HG02759 (cell line): ENCODE data around the gene PLAGL2.
A peak's percentile ranks its signal among the peaks of the same experiment; 100 is the strongest.

Experiments used
- ATAC-seq: cut with Tn5 transposase; IDR thresholded peaks from one replicate; pipeline ENCODE4 v1.9.1; 2021; ENCODE audit warnings: mild to moderate bottlenecking, moderate library complexity; ENCODE audit not compliant: unreplicated experiment

PLAGL2 gene

DNA sequence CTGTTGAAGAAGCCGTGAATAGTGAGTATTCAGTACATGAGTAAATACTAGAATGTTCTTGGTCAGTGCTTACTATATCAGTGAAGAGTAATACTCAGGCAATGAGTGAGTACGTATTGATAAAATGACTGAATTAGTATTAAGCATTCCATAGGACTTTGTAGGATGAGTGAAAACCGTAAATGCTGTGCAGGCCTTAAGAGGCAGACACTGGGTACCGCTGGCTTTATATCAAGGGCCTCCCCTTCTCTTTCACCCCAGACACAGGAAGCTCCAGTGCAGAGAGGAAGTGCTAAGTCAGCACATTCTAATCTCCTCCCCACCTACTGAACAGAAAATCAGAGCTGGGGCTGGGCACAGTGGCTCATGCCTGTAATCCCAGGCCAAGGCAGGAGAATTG, 24.3 kb upstream of the PLAGL2 start:
- ATAC-seq = no peak

DNA sequence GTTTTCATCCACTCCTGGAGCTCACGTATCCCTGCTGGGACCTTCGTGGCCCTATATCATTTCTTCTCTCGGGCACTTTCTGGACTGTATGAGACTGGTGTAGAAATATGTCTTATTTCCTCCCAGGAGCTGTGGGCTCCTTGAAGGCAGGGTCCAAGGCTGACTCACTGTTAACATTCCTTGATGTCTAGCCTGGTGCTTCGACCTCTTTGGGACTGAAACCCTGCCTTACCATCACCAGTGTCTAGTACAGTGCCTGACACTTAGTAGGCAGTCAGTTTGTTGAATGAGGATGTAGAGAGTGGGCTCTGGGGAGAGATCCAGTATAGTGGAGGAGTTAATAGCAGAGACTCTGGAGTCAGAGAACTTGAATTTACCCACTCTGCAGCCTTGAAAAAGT, 23.7 kb upstream of the PLAGL2 start:
- no peak for ATAC-seq

DNA sequence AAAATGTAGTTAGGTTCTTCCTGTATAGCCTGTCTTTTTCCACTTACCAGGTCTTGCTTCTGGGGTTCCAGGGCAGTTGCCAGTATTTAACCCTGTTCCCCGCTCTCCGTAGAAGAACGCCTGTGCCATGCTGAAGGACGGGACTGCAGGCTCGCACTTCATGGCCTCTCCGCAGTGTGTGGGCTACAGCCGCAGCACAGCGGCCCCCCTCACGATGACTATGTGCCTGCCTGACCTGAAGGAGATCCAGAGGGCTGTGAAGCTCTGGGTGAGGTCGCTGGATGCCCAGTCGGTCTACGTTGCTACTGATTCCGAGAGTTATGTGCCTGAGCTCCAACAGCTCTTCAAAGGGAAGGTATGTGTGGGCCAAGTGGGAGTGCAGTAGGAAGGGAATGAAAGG, 23.2 kb upstream of the PLAGL2 start:
- ATAC-seq = no peak

DNA sequence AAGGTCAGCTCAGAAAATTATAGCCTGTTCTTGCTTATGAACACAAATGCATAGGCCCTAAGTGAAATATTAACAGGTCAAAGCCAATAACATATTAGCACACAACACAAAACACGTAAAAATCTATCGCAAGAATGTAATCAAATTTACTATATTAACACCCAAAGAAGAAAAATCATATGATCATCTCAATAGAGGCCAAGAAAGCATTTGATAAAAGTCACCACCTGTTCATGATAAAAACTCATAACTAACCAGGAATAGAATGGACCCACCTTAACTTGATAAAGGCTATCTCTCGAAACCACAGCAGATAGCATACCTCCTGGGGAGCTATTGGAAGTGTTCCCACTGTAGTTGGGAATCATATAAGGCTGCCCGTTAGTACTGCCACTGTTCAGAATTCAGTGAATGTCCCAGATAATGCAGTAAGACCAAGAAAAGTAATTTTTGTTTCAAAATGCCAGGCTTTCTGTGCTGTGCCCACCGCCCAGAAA, 21.8 kb upstream of the PLAGL2 start:
- ATAC-seq = no peak

DNA sequence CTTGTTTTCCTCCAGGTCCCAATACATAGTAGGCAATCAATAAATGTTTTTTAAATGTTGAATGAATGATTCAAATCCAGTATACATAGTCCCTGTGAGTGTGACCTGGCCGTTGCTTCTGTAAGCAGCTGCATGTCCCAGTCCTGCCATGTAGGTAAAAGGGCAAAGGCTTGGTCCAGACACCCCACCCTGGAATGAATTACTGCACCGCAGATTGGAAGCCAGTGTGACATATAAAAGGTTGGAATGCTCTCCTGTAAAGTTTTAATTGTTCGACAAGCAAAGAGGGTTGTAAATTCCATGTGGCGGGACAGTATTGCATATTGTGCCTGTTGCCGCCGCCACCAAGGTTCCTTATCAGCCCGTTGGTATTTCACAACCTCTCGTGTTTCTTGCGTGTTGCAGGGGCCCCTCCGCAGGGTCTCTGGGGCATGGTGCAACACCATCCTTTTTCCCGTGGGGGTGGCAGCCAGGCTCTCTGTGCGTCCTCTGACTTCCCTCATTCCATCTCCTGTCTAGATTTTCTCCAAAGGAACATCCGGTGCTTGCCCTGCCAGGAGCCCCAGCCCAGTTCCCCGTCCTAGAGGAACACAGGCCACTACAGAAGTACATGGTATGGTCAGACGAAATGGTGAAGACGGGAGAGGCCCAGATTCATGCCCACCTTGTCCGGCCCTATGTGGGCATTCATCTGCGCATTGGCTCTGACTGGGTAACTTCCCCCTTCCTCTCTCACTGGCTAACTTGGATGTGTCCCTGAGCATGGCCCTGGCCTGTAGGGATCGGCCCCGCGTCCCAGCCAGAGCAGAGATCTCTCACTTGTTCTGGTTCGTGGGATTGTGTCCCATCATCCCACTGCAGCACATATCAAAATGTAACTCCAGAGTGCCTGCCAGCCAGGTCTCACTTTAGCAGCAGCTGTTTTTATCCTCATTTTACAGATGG, 20.5 kb upstream of the PLAGL2 start:
- ATAC-seq = no peak

DNA sequence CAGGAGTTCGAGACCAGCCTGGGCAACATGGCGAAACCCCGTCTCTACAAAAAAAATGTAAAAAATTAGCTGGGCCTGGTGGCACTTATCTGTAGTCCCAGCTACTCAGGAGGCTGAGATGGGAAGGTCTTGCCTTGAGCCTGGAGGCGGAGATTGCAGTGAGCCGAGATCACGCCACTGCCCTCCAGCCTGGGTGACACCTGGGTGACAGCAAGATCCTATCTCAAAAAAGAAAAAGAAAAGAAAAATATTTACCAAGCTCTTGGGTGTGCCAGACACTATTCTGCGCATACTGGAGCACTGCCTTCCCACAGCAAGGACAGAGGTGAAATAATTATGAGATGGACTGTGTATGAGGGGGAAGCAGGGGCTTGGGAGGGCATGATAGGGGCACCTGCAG, 19.8 kb upstream of the PLAGL2 start:
- no peak for ATAC-seq

DNA sequence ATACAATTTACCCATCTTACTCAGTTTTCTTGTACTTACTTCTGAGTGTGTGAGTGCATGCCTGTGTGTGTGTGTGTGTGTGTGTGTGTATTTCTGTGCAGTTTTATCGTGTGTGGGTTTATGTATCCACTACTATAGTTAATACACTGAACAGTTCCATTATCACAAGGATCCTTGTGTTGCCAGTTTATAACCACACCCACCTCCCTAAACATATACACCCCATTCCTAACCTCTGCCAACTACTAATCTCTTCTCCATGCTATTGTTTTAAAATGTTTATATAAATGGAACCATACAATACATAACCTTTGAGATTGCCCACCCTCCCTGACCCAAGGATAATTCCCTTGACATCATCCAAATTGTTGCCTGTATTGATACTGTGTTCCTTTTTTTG, 18.8 kb upstream of the PLAGL2 start:
- no peak for ATAC-seq

DNA sequence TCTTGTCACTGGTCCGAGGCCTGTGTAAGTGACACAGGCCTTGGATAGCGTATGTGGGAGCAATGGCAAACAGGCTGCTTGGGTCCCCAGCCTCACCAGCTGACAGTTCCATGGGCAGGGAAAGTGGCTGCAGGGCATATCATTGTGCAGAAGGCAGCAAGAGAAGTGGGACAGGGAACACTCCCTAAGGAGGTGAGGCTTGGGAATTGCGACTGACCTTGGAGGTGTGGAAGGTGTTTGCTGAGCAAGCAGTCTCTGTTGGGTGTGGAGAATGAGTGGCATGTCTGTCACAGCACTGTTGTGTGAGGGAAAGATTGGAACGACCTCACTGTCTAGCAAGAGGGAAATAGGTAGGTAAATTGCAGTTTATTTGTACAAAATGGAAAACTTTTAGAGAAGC, 16.9 kb upstream of the PLAGL2 start:
- no peak for ATAC-seq

DNA sequence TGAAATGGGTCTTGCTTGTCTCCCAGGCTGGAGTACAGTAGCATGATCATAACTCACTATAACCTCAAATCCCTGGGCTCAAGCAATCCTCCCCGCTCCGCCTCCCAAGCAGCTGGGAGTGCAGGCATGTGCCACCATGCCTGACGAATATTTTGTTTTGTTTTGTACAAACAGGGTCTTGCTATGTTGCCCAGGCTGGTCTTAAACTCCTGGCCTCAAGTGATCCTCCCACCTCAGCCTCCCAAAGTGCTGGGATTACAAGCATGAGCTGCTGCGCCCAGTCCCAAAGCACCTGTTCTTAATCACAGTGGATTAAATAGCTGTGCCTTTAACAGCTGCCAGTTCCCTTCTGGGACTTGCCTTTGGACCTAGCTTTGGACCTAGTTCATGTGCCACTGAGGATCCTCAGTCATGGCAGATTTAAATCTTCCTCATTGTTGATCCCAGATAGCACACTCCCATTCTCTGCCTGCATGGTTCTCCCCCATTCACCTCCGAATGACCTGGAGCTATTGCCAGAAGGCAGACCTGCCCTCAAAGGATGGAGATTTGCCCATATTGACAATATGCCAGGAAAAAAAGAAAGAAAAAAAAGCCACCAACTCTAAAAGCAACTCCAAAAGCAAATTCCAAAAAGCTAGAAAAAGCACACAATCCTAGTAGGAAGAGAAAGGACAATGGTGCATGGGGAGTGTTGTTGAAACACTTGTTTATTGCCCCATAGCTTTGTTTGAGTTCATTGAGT, 10.8 kb upstream of the PLAGL2 start:
- ATAC-seq = no peak

DNA sequence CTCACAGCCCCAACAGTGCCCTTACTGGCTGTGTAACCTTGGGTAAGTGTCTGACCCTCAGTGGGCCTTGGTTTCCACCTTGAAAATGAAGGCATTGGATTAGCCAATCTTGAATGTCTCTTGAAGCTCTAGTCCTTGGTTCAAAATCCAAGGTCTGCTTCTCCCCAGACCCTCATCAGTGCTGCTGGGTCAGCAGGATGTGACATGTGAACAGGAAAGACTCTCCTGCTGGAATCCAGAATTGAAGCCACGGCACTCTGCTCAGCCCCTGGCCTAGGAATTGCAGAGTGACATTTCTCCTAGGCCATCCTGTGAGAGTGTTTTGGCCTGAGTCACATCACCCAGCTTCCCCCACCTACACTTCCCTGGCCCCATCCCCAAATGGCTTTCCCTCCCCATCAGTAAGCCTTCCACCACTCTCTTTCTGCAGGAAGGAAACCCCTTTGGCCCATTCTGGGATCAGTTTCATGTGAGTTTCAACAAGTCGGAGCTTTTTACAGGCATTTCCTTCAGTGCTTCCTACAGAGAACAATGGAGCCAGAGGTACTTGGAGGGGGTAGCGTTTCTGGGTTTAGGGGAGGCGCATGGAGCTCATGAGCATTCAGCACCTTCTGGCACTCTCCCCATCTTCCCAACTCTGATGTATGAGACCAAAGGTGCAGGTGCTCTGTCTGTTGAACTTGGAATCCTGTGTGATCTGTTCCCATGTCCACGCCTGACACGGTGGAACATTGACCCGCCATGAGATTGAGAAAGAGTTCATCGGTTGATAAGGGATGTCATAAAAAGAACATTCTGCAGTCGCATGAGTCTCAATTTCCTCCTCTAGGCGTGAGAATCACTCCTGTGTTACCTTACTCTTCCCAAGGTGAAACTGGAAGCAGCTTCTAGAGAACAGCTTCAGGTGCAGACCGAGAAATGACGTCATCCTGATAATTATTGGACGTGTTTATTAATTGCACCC, 8.9 kb upstream of the PLAGL2 start:
- no peak for ATAC-seq

DNA sequence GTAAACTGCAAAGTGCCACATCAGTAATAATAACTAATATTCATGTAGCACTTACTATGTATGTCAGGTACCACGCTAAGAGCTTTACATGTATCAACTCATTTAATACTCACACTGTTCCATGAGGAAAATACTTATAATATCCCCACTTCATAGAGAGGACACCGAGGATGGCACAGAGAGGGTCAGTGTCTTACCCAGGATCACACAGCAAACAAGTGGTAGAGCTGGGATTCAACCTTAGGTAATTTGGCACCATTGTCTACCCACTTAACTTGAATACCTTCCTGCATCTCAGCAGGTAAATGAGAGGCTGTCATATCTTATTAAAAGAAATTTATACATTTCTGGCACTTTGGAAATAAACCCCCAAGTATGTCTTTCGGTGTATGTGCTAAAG, 8.2 kb upstream of the PLAGL2 start:
- no peak for ATAC-seq

DNA sequence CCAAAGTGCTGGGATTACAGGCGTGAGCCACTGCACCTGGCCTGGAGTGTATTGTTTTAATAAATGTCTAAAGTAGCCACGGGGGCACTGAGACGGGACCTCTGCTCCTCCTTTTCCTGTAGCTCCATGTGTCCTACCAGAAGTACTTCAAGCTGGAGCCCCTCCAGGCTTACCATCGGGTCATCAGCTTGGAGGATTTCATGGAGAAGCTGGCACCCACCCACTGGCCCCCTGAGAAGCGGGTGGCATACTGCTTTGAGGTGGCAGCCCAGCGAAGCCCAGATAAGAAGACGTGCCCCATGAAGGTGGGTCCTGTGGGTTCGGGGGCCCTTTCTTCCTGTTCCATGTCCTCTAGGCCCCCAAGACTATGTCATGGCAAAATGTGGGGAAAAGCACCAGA, 7.6 kb upstream of the PLAGL2 start:
- no peak for ATAC-seq

DNA sequence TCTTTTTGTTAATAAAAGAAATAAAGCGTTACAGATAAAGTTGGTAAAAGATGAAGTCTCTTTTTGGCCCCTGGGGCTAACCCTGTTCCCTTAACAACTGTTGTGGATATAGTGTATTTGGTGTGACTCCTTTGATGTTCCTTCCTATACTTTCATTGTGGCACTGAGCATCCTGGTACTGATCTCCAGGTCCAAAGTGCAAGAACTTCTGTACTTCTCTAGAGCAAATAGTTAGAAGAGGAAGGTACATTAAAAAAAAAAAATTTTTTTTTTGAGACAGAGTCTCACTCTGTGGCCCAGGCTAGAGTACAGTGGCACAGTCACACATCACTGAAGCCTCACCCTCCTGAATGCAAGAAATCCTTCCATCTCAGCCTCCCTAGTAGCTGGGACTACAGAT, 6.3 kb upstream of the PLAGL2 start:
- no peak for ATAC-seq

DNA sequence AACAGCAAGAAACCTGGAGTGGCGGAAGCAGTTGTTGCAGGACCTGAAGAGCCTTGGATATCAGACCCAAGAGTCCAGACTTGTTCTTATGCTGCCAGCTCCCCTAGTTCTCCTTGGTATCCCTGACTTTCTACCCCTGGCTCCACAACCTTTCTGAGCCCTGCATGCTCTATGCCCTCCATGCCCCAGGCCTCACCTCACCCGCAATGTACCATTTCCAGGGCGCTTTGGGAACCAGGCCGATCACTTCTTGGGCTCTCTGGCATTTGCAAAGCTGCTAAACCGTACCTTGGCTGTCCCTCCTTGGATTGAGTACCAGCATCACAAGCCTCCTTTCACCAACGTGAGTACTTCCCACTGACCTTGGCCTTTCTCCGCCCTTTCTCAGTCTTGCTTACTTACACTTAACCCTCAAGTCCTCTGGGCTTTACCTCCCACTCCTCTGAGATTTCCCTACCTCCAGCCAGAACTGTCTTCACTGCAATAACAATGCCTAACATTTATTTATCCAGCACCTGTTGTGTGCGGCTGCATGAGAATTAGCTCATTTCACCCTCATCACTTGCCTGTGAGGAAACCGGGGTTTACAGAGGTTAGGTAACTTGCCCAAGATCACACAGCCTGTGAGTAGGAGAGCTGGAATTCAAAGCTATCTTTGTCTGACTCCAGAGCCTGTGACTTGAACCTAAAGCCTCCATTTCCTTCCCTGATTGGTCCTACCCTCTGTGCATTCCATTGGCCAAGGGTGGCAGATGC, 2.5 kb upstream of the PLAGL2 start:
- ATAC-seq = no peak

DNA sequence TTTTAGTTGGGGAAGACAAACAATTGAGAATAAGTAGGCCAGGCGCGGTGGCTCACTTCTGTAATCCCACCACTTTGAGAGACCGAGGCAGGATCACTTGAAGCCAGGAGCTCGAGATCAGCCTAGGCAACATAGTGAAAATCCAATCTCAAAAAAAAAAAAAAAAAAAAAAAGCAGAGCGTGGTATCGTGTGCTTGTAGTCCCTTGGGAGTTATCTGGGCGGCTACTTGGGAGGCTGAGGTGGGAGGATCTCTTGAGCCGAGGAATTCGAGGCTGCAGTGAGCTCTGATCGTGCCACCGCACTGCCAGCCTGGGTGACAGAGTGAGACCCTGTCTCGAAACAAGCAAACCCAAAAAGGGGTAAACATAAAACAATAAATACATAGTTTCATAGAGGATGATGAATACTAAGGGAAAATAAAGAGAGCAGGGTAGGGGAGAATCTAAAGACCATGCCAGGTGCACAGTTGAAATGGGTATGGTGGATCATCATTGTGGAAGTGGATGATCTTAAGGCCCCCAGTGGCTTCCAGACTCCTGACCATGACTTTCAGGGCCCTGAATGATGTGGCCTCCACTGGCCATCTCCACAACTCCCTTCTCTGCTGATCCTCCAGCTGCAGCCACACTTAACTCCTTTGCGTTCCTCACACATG, 1.1 kb upstream of the PLAGL2 start:
- no peak for ATAC-seq

DNA sequence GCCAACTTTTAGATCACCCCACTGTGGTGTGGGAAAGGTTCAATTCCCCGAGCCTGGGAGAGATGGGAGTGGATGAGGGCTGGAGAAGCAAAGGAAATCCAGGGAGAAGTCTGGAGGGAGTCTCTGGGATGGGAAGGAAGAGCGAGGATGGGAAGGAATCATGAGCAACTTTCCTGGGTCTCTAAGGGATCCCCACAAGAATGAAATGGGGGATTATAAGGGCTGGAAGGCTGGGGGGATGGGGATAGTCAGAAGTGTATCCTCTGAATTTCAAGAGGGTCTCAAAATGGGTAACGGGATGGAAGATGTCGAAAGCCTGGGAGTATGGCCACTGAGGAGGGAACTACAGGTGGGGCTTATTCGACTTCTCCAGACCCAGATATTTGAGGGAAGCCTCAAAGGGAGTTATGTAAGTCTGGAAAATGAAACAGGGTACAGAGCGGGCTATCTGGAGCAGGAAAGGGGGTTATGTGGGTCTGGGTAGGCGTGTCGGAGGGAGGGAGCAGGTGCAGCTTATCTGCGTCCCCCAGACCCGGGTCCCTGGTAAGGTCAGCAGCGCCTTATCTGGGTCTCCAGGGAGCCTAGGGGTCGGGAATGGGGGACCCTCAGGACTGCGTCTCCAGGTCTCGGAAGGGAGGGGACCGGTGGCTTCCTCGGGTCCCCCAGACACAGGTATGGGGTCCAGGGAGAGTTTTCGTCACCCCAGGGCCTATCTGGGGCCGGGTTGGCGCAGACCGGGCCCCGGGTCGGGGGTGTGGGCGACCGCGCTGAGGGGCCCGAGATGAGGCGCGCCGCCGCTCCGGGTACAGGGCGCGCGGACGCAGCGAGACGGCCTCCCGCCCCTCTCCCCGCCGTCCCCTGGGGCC, 550 bp downstream of the PLAGL2 start:
- ATAC-seq = peak; percentile 34

DNA sequence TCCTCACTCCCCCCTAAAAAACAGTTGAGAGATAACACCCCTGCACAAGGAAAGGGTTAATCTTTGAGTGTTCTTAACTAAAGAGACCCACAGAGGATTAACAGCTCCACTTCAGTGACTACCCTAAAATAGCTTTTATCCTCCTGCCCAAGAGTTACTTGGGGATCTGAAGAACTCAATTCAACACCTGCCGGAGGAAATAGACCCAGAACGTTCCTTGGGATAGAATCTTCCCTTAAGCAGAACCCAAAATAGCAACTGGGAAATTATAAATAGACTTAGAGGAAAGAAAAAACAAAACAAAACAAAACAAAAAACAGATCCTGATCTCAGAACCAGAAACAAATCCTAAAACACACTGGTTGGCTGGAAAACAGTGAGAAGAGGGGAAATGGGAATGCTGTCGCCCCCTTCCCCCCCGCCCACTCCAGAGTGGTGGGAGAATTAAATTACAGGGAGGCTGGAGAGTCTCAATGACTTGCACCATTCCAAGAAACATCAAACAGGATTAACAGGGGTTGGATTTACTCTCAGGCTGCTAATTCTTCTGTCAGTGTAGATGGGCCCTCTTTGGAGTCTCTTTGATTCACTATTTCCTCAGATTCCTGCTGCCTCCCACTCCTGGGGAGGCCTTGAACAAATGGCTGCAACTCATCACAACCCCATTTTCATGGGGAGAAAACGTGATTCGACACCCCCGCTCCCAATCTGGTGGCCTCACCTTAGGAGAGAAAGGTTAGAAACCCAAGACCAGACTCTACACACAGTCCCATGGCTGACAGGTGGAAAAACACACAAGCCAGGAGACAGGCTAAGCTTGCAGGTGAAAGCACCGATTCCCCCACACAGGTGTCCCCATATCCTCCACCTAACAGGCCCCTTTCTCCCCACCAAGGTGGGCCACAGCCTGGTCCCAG, 1.4 kb downstream of the PLAGL2 start:
- no peak for ATAC-seq
